NCI-H2171 (cell line): Measurements from ENCODE around the gene NPPC.
"Not testable (repeated sequence)": the region's sequence is repeated elsewhere in the genome, so short reads cannot be mapped to it uniquely, and the experiment has no call there.

Source experiments
- DNase-seq: peaks from one replicate; lab custom pipeline; 2025; lab: John Stamatoyannopoulos, UW

Gene NPPC

GRCh38 chr2:231886071-231886681 lies 40.0 kb downstream of the NPPC start:
- DNase-seq: no peak

- DNase-seq: no peak
These were observed 41.6 kb downstream of the NPPC start for GRCh38 chr2:231884438-231885140.

GRCh38 chr2:231883468-231883881 lies 42.7 kb downstream of the NPPC start:
- DNase-seq: no peak

- no peak for DNase-seq
These were observed 43.5 kb downstream of the NPPC start for GRCh38 chr2:231882646-231883045.

DNA sequence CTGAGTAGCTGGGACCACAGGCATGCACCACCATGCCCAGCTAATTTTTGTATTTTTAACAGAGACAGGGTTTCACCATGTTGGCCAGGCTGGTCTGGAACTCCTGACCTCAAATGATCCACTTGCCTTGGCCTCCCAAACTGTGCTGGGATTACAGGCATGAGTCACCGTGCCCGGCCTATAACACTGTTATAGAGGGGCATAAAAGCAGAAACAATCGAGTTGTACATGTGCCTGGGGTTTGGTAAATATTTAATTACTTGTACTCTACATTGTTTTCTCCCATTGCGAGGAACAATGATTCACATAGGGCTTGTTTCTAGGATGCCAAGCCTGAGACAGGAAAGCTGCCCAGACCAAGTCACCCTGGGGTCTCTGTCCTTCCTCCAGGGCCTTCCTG lies 45.8 kb downstream of the NPPC start:
- not testable (repeated sequence) for DNase-seq

DNA sequence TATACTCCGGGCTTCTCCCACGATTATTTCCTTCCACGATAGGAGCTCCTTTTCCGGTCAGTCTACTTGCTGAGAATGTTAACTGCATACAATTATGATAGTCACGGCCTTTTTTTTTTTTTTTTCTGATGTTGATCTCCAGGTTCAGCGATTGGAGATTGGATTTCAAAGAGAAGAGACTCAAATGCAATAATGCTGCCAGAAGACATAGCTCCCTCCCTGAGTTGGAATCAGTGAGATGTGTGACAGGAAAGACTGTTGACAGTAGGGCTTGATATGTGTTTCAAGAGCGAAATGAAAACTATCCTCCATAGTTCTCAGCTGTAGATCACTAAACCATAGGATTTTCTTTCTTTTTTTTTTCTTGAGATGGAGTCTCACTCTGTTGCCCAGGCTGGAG lies 47.0 kb downstream of the NPPC start:
- no peak for DNase-seq

DNA sequence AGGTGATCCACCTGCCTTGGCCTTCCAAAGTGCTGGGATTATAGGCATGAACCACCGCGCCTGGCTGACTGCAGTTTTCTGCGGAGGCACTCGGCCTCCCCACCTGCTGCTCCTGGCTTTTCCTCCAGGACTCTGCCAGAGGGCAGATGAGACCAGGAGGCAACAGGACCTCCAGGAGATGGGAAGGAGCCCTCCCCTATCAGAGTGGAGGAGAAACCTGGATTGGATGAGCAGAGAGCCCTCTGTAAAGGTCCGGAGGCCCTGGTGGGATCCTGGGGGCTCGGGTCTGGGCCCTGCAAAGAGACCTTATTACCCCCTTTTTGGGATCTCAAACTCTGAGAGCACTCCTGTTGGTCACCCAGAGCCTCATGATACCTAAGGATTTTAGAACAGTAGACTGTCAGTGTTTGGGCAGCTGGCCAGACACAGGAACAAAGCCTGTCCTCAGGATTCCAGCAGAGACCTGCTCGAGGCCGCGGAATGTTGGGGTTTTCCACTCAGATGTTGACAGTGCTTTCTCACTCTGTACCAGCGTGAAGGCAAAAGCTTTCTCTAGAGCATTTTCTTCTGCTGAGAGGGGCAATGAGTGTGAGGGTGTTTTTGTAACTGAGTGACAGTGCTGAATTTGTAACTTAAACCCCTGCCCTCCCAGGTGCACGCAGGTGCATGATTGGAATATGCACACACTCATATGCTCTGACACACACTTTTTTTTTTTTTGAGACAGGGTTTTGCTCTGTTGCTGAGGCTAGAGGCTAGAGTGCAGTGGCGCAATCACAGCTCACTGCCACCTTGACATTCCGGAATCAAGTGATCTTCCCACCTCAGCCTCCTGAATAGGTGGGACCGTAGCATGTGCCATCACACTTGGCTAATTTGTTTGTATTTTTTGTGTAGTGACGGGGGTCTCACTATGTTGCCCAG lies 48.4 kb downstream of the NPPC start:
- DNase-seq: no peak

DNA sequence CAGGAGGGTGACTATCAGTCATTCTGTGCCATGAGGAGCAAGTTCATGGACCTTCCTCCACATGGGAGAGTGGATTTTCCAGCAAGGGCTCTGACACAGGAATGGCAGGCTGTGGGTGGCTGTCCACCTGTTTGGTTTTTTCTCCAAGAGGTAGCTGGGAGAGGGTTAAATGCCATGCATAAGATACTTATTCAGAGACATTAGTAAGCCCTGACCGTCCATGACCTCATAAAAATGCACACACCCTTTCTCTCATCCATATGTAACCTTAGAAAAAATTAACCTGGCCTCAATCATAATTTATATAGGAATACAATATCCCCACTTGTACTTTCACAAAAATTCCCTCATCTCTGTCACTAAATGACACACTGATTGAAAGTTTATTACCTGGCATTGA lies 51.3 kb downstream of the NPPC start:
- DNase-seq: no peak
